Measurements from ENCODE around the gene ARHGAP32. TPM values are rescaled to one million over a fixed set of nuclear protein-coding genes. Genes with fewer than 3 reads are reported as not detected.

Gene ARHGAP32
- total RNA-seq, 2 experiments from 2014 or later = 8.7 to 10.0 TPM

DNA sequence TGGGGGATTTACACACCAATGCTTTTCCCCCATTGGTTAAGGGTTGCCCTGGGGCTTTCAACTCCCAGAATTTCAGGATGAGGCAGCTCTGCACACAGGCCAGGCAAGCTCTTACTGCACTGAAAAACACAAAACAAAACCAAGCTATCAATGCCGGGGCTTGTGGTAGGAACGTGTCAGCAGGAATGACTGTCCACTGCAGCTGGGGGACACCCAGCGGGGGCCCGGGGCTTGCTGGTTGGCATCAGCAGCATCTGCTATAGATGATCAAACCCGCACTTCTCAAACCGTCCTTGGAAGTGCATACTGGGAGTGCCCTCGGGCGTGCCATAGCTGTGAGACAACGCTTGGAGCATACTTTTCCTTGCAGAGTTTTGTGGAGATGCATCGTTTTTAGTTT is 257.2 kb downstream of the ARHGAP32 start:
- DNase-seq (no peak), ATAC-seq (ENCODE audit: poor library complexity) (no peak)
- intact Hi-C loops (cut with DNase I, micrococcal nuclease) = no loop called here
- Histone ChIP-seq H3K4me3 (ENCODE audit: low read length) (no peak overlapping the region), H3K27ac (ENCODE audit: low read depth in 1 of 2, low read length in 2 of 2) (no peak overlapping the region), H3K27me3 (ENCODE audit: control insufficient read depth in 1 of 2, insufficient read depth in 2 of 2, low read length in 2 of 2) (no peaks in the 10 kb centered on the region), H3K9me3 (ENCODE audit: control insufficient read depth in 1 of 2, insufficient read depth in 1 of 2, low read length in 2 of 2) (no peaks in the 10 kb centered on the region), H3K4me1 (ENCODE audit: insufficient read depth, low read length) (no peaks in the 10 kb centered on the region), H3K36me3 (ENCODE audit: insufficient read depth, low read length) (no peaks in the 10 kb centered on the region)
- Mint-ChIP-seq H3K27me3 (no peaks in the 10 kb centered on the region), H3K9me3 (no peaks in the 10 kb centered on the region), H3K27ac (no peak overlapping the region), H3K36me3 (ENCODE audit: low read depth) (no peaks in the 10 kb centered on the region), H3K4me3 (no peak overlapping the region), H3K4me1 (ENCODE audit: low read depth) (no peaks in the 10 kb centered on the region)
- TF ChIP-seq, protein P1, sequence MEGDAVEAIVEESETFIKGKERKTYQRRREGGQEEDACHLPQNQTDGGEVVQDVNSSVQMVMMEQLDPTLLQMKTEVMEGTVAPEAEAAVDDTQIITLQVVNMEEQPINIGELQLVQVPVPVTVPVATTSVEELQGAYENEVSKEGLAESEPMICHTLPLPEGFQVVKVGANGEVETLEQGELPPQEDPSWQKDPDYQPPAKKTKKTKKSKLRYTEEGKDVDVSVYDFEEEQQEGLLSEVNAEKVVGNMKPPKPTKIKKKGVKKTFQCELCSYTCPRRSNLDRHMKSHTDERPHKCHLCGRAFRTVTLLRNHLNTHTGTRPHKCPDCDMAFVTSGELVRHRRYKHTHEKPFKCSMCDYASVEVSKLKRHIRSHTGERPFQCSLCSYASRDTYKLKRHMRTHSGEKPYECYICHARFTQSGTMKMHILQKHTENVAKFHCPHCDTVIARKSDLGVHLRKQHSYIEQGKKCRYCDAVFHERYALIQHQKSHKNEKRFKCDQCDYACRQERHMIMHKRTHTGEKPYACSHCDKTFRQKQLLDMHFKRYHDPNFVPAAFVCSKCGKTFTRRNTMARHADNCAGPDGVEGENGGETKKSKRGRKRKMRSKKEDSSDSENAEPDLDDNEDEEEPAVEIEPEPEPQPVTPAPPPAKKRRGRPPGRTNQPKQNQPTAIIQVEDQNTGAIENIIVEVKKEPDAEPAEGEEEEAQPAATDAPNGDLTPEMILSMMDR (IDR thresholded peaks at IDR 0.05) = no peak
- ChIA-PET POLR2A (no interaction called here), CTCF (interaction anchor here (0.7 kb wide), 1 partner anchor 28 kb away, joined by 3 read pairs; no protein-coding TSS in a partner anchor)

DNA sequence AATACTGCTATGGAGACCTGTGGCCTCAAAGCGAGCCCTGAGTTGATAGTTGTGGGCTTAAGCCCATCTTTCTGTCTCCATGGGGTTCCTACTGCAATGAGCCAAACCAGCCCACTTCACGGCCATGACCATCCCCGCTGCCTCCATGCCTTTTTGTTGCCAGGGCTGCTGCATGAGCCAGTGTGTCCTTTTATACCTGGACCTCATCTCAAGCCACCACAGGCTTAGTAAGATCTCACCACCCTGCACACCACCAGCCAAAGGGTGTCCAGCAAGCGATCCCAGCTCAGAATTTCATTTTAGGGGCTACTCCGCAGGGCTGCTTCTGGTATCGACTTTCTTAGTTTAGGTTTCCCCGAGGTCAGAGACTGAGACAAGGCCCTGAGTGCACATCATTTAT is 257.8 kb downstream of the ARHGAP32 start:
- Histone ChIP-seq H3K36me3 (ENCODE audit: insufficient read depth, low read length) (no peaks in the 10 kb centered on the region), H3K4me1 (ENCODE audit: insufficient read depth, low read length) (no peaks in the 10 kb centered on the region), H3K27me3 (ENCODE audit: control insufficient read depth in 1 of 2, insufficient read depth in 2 of 2, low read length in 2 of 2) (no peaks in the 10 kb centered on the region), H3K4me3 (ENCODE audit: low read length) (no peak overlapping the region), H3K9me3 (ENCODE audit: control insufficient read depth in 1 of 2, insufficient read depth in 1 of 2, low read length in 2 of 2) (no peaks in the 10 kb centered on the region), H3K27ac (ENCODE audit: low read depth in 1 of 2, low read length in 2 of 2) (no peak overlapping the region)
- CTCF ChIA-PET = interaction anchor here (0.7 kb wide), 1 partner anchor 27 kb away, joined by 3 read pairs; no protein-coding TSS in a partner anchor
- no peak for ATAC-seq (ENCODE audit: poor library complexity)
- no peaks in the 10 kb centered on the region for H3K9me3 Mint-ChIP-seq
- H3K27ac Mint-ChIP-seq = no peak overlapping the region
- H3K4me3 Mint-ChIP-seq = no peak overlapping the region
- no peaks in the 10 kb centered on the region for H3K36me3 Mint-ChIP-seq (ENCODE audit: low read depth)
- DNase-seq = no peak
- intact Hi-C loops (cut with DNase I, micrococcal nuclease) = no loop called here
- TF ChIP-seq, protein P1 (IDR thresholded peaks at IDR 0.05) = no peak
- POLR2A ChIA-PET = no interaction called here
- H3K27me3 Mint-ChIP-seq = no peaks in the 10 kb centered on the region
- H3K4me1 Mint-ChIP-seq (ENCODE audit: low read depth) = no peaks in the 10 kb centered on the region

DNA sequence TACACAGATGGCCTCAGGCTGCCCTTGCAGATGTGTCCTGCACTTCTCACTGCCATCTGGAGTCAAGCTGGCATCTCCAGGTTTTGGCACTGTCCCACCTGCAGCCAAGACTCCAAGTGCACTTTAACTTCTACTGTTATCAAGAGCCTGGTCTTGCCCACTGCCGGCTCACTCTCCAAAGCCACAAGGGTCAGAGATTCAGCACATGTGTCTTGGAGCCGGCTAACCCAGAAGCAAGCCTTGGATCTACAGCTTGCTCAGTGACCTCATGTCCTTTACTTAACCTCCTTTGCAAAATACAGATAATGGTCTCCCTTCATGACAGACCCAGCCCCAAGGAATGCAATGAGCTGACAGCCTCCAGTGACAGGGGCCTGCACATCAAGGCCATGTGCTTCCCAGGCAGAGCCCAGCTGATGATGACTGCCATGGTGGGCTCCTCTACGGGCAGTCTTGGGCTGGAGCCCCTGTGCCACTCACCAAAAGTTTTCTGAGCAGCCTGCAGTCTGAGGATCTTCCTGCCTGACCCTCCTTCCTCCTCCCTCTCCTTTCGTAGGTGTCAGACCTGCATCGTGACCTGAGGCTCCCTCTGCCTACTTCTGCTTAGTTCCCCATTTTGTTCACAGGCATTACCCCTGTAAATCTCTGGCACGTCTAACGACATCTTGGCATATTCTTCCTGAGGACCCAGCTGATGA is 258.5 kb downstream of the ARHGAP32 start:
- H3K4me1 Mint-ChIP-seq (ENCODE audit: low read depth) = no peaks in the 10 kb centered on the region
- no peaks in the 10 kb centered on the region for H3K27me3 ChIP-seq (ENCODE audit: control insufficient read depth in 1 of 2, insufficient read depth in 2 of 2, low read length in 2 of 2)
- CTCF ChIA-PET = no interaction called here
- H3K9me3 Mint-ChIP-seq = no peaks in the 10 kb centered on the region
- H3K27ac Mint-ChIP-seq = no peak overlapping the region
- no peak overlapping the region for H3K27ac ChIP-seq (ENCODE audit: low read depth in 1 of 2, low read length in 2 of 2)
- H3K4me3 Mint-ChIP-seq = no peak overlapping the region
- DNase-seq (no peak), ATAC-seq (ENCODE audit: poor library complexity) (no peak)
- no peaks in the 10 kb centered on the region for H3K4me1 ChIP-seq (ENCODE audit: insufficient read depth, low read length)
- H3K36me3 ChIP-seq (ENCODE audit: insufficient read depth, low read length) = no peaks in the 10 kb centered on the region
- H3K27me3 Mint-ChIP-seq = no peaks in the 10 kb centered on the region
- TF ChIP-seq, protein P1 (IDR thresholded peaks at IDR 0.05) = no peak
- intact Hi-C loops (cut with DNase I, micrococcal nuclease) = no loop called here
- H3K36me3 Mint-ChIP-seq (ENCODE audit: low read depth) = no peaks in the 10 kb centered on the region
- no peak overlapping the region for H3K4me3 ChIP-seq (ENCODE audit: low read length)
- no peaks in the 10 kb centered on the region for H3K9me3 ChIP-seq (ENCODE audit: control insufficient read depth in 1 of 2, insufficient read depth in 1 of 2, low read length in 2 of 2)
- POLR2A ChIA-PET = no interaction called here
